GM06990 (cell line): ENCODE results near the gene HDC.

Source experiments
- DNase-seq: peaks from one replicate; pipeline ENCODE4 v3.0.0-alpha.2; 2011; ENCODE audit not compliant: insufficient read length; ENCODE audit errors: extremely low read depth
- H3K27me3 ChIP-seq: replicated peaks from 2 replicates; pipeline ENCODE4 v1.6.0; 2011; ENCODE audit warnings: low read length; ENCODE audit not compliant: control insufficient read depth, insufficient read depth
- H3K36me3 ChIP-seq: 2 replicates; pipeline ENCODE4 v1.5.1; 2011; ENCODE audit warnings: low read length; ENCODE audit not compliant: control insufficient read depth, insufficient read depth
- H3K4me3 ChIP-seq: replicated peaks from 2 replicates; pipeline ENCODE4 v1.5.1; 2011; ENCODE audit warnings: low read depth, mild to moderate bottlenecking, control low read depth, low read length
- CTCF ChIP-seq: IDR thresholded peaks from 2 replicates; pipeline ENCODE4 v1.5.1; 2011; ENCODE audit warnings: low read length, control low read depth, mild to moderate bottlenecking, inconsistent platforms; ENCODE audit not compliant: insufficient read depth, poor library complexity, severe bottlenecking

Gene HDC

GRCh38 chr15:50256188-50257041 is 9.1 kb downstream of the HDC start:
- Histone ChIP-seq H3K4me3 (no peak overlapping the region), H3K27me3 (no peaks in the 10 kb centered on the region; the same call in 1 of the 2 replicates)

GRCh38 chr15:50252556-50252955 is 13.0 kb downstream of the HDC start:
- H3K4me3 ChIP-seq: no peak overlapping the region
- TF ChIP-seq CTCF: no peak
- no peaks in the 10 kb centered on the region; the same call in 1 of the 2 replicates for H3K27me3 ChIP-seq
- DNase-seq: no peak
- no peaks in the 10 kb centered on the region for H3K36me3 ChIP-seq

More at GRCh38 chr15:50256188-50257041, 9.1 kb downstream of the HDC start:
- no peaks in the 10 kb centered on the region for H3K36me3 ChIP-seq
- no peak for TF ChIP-seq CTCF
- DNase-seq: no peak

GRCh38 chr15:50251638-50252182 is 13.8 kb downstream of the HDC start:
- no peak overlapping the region for H3K4me3 ChIP-seq
- H3K36me3 ChIP-seq: no peaks in the 10 kb centered on the region
- DNase-seq: no peak
- no peak for TF ChIP-seq CTCF
- no peaks in the 10 kb centered on the region for H3K27me3 ChIP-seq

- no peak for DNase-seq
- Histone ChIP-seq H3K4me3 (no peak overlapping the region), H3K36me3 (no peaks in the 10 kb centered on the region), H3K27me3 (no peaks in the 10 kb centered on the region)
- TF ChIP-seq CTCF: no peak
Observed at GRCh38 chr15:50250760-50251394, 14.6 kb downstream of the HDC start.

- TF ChIP-seq CTCF: no peak
- H3K36me3 ChIP-seq: no peaks in the 10 kb centered on the region
- DNase-seq: no peak
- no peaks in the 10 kb centered on the region for H3K27me3 ChIP-seq
- no peak overlapping the region for H3K4me3 ChIP-seq
Observed at GRCh38 chr15:50249704-50250103, 15.8 kb downstream of the HDC start.
